ENCODE data around the gene LGALS14.

GRCh38 chr19:39710333-39710890 lies 6.1 kb downstream of the LGALS14 start:
- no peak for TF ChIP-seq CTCF (IDR thresholded peaks at IDR 0.05)
- TF ChIP-seq POLR2A (IDR thresholded peaks at IDR 0.05), result no peak
